Parathyroid adenoma (tissue), 2 donors: ENCODE data around the gene DHRSX.

Source experiments
- H2AFZ ChIP-seq: fragments of 300-600 bp; sonication (generic); one replicate; pipeline ENCODE4 v1.7.0; 2017; ENCODE audit warnings: antibody characterized with exemption, mild to moderate bottlenecking
- H3K27ac ChIP-seq: fragments of 300-600 bp; sonication (generic); one replicate; pipeline ENCODE4 v1.7.0; 2017
- H3K27me3 ChIP-seq: fragments of 300-600 bp; sonication (generic); one replicate; pipeline ENCODE4 v1.7.0; 2017; ENCODE audit warnings: low read length; ENCODE audit not compliant: control insufficient read depth, insufficient read depth
- H3K36me3 ChIP-seq: fragments of 300-600 bp; sonication (generic); one replicate; pipeline ENCODE4 v1.7.0; 2017; ENCODE audit warnings: low read length; ENCODE audit not compliant: control insufficient read depth, insufficient read depth
- H3K4me1 ChIP-seq: fragments of 300-600 bp; sonication (generic); one replicate; pipeline ENCODE4 v1.7.0; 2017; ENCODE audit warnings: control low read depth
- H3K4me2 ChIP-seq: fragments of 300-600 bp; sonication (generic); one replicate; pipeline ENCODE4 v1.7.0; 2017; ENCODE audit warnings: low read length
- H3K4me3 ChIP-seq: fragments of 300-600 bp; sonication (generic); one replicate; pipeline ENCODE4 v1.7.0; 2017; ENCODE audit warnings: low read depth, low read length
- H3K79me2 ChIP-seq: fragments of 300-600 bp; sonication (generic); one replicate; pipeline ENCODE4 v1.7.0; 2017; ENCODE audit warnings: control low read depth
- H3K9ac ChIP-seq: fragments of 300-600 bp; sonication (generic); one replicate; pipeline ENCODE4 v1.7.0; 2017; ENCODE audit warnings: mild to moderate bottlenecking
- H3K9me3 ChIP-seq: fragments of 300-600 bp; sonication (generic); one replicate; pipeline ENCODE4 v1.7.0; 2017; ENCODE audit warnings: low read length; ENCODE audit not compliant: control insufficient read depth
- TF ChIP-seq, protein P1 (sequence below): fragments of 300-600 bp; sonication (generic); IDR thresholded peaks from one replicate; pipeline ENCODE4 v1.7.0; 2017; ENCODE audit warnings: antibody characterized with exemption, mild to moderate bottlenecking
- donor health status: primary hyperparathyroidism.

Gene DHRSX

DNA sequence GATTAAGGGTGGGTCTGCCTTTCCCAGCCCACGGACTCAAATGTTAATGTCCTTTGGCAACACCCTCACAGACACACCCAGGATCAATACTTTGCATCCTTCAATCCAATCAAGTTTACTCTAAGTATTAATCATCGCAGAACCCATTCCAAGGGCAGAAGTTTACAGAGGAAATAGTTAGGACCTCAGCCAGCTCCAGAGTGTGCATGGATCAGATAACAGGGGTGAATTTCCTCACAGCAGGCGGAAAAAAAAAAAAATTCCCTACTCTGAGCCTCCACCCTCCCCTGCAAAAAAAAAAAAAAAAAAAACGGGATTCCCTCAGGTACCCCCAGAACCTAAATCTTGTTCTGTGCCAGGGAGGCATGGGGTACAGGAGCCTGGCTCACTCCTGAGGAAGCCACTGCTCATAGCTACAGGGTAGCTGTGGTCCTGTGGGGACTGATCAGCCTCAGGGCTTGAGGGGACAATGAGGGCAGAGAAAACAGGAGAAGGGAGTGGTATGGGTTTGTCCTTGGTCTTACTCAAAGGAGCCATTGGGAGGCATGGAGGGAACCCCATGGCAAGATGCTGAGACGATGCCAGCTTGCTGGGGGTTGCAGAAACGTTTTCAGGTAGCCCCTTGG, 113.0 kb downstream of the DHRSX start:
- no peak overlapping the region for H3K4me3 ChIP-seq
- H3K9ac ChIP-seq: no peak overlapping the region
- no peak overlapping the region for H3K27ac ChIP-seq
- no peaks in the 10 kb centered on the region for H3K4me1 ChIP-seq
- no peaks in the 10 kb centered on the region for H3K27me3 ChIP-seq
- H3K4me2 ChIP-seq: no peak overlapping the region
- no peaks in the 10 kb centered on the region for H3K9me3 ChIP-seq
- H3K79me2 ChIP-seq: no peaks in the 10 kb centered on the region
- no peaks in the 10 kb centered on the region for H3K36me3 ChIP-seq
- H2AFZ ChIP-seq: no peak overlapping the region
- TF ChIP-seq, protein P1, sequence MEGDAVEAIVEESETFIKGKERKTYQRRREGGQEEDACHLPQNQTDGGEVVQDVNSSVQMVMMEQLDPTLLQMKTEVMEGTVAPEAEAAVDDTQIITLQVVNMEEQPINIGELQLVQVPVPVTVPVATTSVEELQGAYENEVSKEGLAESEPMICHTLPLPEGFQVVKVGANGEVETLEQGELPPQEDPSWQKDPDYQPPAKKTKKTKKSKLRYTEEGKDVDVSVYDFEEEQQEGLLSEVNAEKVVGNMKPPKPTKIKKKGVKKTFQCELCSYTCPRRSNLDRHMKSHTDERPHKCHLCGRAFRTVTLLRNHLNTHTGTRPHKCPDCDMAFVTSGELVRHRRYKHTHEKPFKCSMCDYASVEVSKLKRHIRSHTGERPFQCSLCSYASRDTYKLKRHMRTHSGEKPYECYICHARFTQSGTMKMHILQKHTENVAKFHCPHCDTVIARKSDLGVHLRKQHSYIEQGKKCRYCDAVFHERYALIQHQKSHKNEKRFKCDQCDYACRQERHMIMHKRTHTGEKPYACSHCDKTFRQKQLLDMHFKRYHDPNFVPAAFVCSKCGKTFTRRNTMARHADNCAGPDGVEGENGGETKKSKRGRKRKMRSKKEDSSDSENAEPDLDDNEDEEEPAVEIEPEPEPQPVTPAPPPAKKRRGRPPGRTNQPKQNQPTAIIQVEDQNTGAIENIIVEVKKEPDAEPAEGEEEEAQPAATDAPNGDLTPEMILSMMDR: no peak

DNA sequence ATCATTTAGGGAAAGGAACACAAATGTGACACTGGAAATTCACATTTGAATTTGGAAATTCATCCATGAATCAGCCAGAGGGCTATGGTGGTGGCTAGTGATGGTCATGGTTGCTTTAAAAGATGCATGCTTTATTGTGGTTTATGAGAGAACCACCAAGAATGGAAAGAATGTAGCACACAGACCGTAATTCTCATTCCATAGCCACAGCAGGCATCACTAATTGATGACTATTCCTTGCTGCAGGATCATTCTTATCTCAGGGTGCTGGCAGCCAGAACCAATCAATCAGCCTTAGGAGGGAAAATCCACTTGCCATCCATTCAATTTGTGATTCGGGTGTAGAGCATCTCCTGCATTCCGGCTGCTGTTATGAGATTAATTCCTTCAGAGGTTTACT, 115.6 kb downstream of the DHRSX start:
- H3K4me3 ChIP-seq: no peak overlapping the region
- H3K9ac ChIP-seq: no peak overlapping the region
- TF ChIP-seq, protein P1: no peak
- H3K4me2 ChIP-seq: no peak overlapping the region
- no peaks in the 10 kb centered on the region for H3K27me3 ChIP-seq
- H3K27ac ChIP-seq: no peak overlapping the region
- no peaks in the 10 kb centered on the region for H3K79me2 ChIP-seq
- H3K4me1 ChIP-seq: no peaks in the 10 kb centered on the region
- no peak overlapping the region for H2AFZ ChIP-seq
- H3K9me3 ChIP-seq: no peaks in the 10 kb centered on the region
- H3K36me3 ChIP-seq: no peaks in the 10 kb centered on the region

DNA sequence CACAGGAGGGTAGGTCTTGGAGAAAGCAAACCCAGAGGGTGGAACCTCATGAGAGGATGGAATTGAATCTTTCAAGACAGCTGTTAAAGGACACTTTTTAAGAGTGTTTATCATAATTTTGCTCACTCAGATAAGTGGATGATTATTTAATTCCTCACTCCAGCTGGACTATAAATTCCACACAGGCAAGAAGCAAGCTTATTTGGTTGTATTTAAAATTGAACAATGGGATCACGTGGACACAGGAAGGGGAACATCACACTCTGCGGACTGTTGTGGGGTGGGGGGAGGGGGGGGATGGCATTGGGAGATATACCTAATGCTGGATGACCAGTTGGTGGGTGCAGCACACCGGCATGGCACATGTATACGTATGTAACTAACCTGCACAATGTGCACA, 116.3 kb downstream of the DHRSX start:
- Histone ChIP-seq H3K9ac (no peak overlapping the region), H3K9me3 (no peaks in the 10 kb centered on the region)

DNA sequence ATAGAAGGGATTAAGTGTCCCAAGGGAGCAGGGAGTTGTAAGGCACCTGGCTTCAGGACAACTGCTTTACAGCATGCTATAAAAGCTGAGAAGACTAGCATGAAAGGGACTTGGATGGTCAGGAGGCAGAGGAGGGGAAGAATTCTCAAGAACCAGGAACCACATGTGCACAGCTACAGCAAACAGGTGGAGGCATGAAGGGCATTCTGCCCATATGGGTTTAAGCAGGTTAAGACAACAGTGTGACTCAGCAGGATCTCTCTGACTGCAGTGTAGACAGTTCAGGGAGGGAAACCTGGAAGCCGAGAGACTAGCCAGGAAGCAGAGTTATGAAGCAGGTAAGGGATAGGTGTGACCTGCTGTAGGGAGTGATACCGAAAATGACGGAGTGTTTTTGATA, 117.0 kb downstream of the DHRSX start:
- H3K27ac ChIP-seq: no peak overlapping the region

More for the DNA sequence above, 116.3 kb downstream of the DHRSX start:
- no peaks in the 10 kb centered on the region for H3K79me2 ChIP-seq
- H3K4me1 ChIP-seq: no peaks in the 10 kb centered on the region
- TF ChIP-seq, protein P1: no peak
- H3K27ac ChIP-seq: no peak overlapping the region
- no peaks in the 10 kb centered on the region for H3K36me3 ChIP-seq
- no peaks in the 10 kb centered on the region for H3K27me3 ChIP-seq
- no peak overlapping the region for H3K4me3 ChIP-seq
- H2AFZ ChIP-seq: no peak overlapping the region
- no peak overlapping the region for H3K4me2 ChIP-seq

More for the DNA sequence above, 117.0 kb downstream of the DHRSX start:
- H3K36me3 ChIP-seq: no peaks in the 10 kb centered on the region
- TF ChIP-seq, protein P1: no peak
- no peaks in the 10 kb centered on the region for H3K27me3 ChIP-seq
- no peak overlapping the region for H2AFZ ChIP-seq
- H3K9ac ChIP-seq: no peak overlapping the region
- H3K4me1 ChIP-seq: no peaks in the 10 kb centered on the region
- no peaks in the 10 kb centered on the region for H3K79me2 ChIP-seq
- no peaks in the 10 kb centered on the region for H3K9me3 ChIP-seq
- H3K4me2 ChIP-seq: no peak overlapping the region
- no peak overlapping the region for H3K4me3 ChIP-seq
